Activated T-cell treated with anti-CD3 and anti-CD28 coated beads, Interleukin-2, amount 50 U/mL, for 72 hours (primary cell): ENCODE results near the gene ANOS1. TPM values are rescaled to one million over a fixed set of nuclear protein-coding genes. Genes with fewer than 3 reads are reported as not detected.

Source experiments
- ATAC-seq, 2 donors: fragments of 150-1000 bp; cut with Tn5 transposase; replicated peaks in 1 of 2; 2 replicates each; pipeline ENCODE4 v1.10.0; 2021; ENCODE audit warnings: moderate library complexity in 2 of 2, mild to moderate bottlenecking in 1 of 2
- DNase-seq, 2 donors: peaks; one replicate each; pipeline ENCODE4 v3.0.0; 2021 to 2022; ENCODE audit warnings: mixed read lengths in 1 of 2
- H3K27ac Mint-ChIP-seq: one replicate; pipeline ENCODE4 v1.8.0; 2022; ENCODE audit warnings: mild to moderate bottlenecking, moderate library complexity, mixed read lengths
- H3K27me3 Mint-ChIP-seq: one replicate; pipeline ENCODE4 v1.8.0; 2022; ENCODE audit warnings: low read depth, mixed read lengths
- H3K36me3 Mint-ChIP-seq, 2 donors: one replicate each; pipeline ENCODE4 v1.8.0; 2022; ENCODE audit warnings: mixed read lengths in 2 of 2, mild to moderate bottlenecking in 1 of 2; ENCODE audit not compliant: insufficient read depth in 2 of 2
- H3K4me1 Mint-ChIP-seq: one replicate; pipeline ENCODE4 v1.8.0; 2022; ENCODE audit warnings: low read depth, mixed read lengths
- H3K4me3 Mint-ChIP-seq, 2 donors: one replicate each; pipeline ENCODE4 v1.8.0; 2022; ENCODE audit warnings: mild to moderate bottlenecking in 2 of 2, mixed read lengths in 2 of 2, moderate library complexity in 2 of 2
- H3K9me3 Mint-ChIP-seq, 2 donors: one replicate each; pipeline ENCODE4 v1.8.0; 2022; ENCODE audit warnings: mixed read lengths in 2 of 2
- total RNA-seq, 2 donors: library from RNA; stranded (reverse); gene quantifications; one replicate each; pipeline ENCODE4 v1.2.3, GENCODE V29; 2022

ANOS1 gene
- total RNA-seq, 2 donors from 2014 or later: not detected

DNA sequence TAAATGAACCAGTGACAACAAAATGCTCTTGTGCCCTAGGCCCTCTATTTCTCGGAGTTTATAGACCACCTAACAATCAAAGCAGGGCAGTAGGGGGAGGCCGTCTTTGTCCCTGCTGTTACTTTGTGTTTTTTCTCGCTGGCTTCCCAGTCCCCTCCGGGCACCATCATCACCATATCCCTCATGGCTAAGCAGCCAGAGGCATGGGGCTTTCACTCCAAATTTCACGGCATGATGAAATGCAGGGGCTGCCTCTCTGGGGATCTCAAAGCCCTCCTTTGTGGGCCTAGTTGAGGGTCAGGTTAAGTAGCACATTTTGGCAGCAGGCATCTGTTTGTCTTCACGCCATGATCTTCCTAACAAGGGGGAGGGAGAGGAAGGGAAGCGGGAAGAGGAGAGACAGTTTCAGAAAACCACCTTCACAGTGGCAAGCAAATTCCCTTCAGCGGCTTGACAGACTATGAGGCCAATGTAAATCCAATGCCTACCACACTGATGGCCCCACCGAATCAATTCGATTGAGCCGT, 91.9 kb downstream of the ANOS1 start:
- Mint-ChIP-seq H3K4me3 (no peak overlapping the region), H3K4me1 (no peaks in the 10 kb centered on the region), H3K27me3 (no peaks in the 10 kb centered on the region), H3K27ac (no peak overlapping the region), H3K9me3 (peaks cover 0 to 4% of the 10 kb centered on the region in 2 donors), H3K36me3 (no peaks in the 10 kb centered on the region)
- DNase-seq (no peak), ATAC-seq (no peak)

- ATAC-seq (no peak), DNase-seq (no peak)
- Mint-ChIP-seq H3K4me1 (no peaks in the 10 kb centered on the region), H3K4me3 (no peak overlapping the region), H3K36me3 (no peaks in the 10 kb centered on the region), H3K27ac (no peak overlapping the region), H3K9me3 (peaks cover 0 to 4% of the 10 kb centered on the region in 2 donors), H3K27me3 (no peaks in the 10 kb centered on the region)
Observed at GRCh38 chrX:8636497-8636896, 95.4 kb downstream of the ANOS1 start.

- H3K27me3 Mint-ChIP-seq: no peaks in the 10 kb centered on the region
- no peak for DNase-seq
- no peak overlapping the region for H3K27ac Mint-ChIP-seq
- no peaks in the 10 kb centered on the region for H3K36me3 Mint-ChIP-seq
- no peak overlapping the region for H3K4me3 Mint-ChIP-seq
- no peaks in the 10 kb centered on the region for H3K4me1 Mint-ChIP-seq
- peaks cover 0 to 5% of the 10 kb centered on the region in 2 donors for H3K9me3 Mint-ChIP-seq
- ATAC-seq: no peak
Observed at GRCh38 chrX:8635812-8636211, 96.1 kb downstream of the ANOS1 start.

- H3K9me3 Mint-ChIP-seq: peaks cover 0 to 8% of the 10 kb centered on the region in 2 donors
- no peak for ATAC-seq
- H3K36me3 Mint-ChIP-seq: no peaks in the 10 kb centered on the region
- H3K4me3 Mint-ChIP-seq: no peak overlapping the region
- no peak overlapping the region for H3K27ac Mint-ChIP-seq
- no peaks in the 10 kb centered on the region for H3K27me3 Mint-ChIP-seq
- no peak for DNase-seq
- no peaks in the 10 kb centered on the region for H3K4me1 Mint-ChIP-seq
Observed at GRCh38 chrX:8632924-8633323, 99.0 kb downstream of the ANOS1 start.

DNA sequence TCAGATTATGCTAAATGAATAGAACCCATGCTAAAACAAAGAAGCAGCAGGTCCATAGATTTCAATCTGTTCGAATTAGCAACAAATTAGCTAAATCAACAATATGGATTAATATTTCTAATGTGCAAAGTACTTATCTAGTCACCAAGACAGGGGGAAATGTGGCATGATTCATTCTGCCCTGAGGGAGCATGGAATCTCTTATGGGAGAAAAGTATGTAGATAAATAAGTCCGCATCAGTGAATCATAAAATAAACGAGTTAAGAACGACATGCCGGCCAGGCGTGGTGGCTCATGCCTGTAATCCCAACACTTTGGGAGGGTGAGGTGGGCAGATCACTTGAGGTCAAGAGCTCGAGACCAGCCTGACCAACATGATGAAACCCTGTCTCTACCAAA, 102.1 kb downstream of the ANOS1 start:
- H3K36me3 Mint-ChIP-seq: no peaks in the 10 kb centered on the region
- no peak for DNase-seq
- H3K9me3 Mint-ChIP-seq: peaks cover 0 to 4% of the 10 kb centered on the region in 2 donors
- no peaks in the 10 kb centered on the region for H3K27me3 Mint-ChIP-seq
- H3K4me1 Mint-ChIP-seq: no peaks in the 10 kb centered on the region
- ATAC-seq: no peak
- H3K27ac Mint-ChIP-seq: no peak overlapping the region
- no peak overlapping the region for H3K4me3 Mint-ChIP-seq

DNA sequence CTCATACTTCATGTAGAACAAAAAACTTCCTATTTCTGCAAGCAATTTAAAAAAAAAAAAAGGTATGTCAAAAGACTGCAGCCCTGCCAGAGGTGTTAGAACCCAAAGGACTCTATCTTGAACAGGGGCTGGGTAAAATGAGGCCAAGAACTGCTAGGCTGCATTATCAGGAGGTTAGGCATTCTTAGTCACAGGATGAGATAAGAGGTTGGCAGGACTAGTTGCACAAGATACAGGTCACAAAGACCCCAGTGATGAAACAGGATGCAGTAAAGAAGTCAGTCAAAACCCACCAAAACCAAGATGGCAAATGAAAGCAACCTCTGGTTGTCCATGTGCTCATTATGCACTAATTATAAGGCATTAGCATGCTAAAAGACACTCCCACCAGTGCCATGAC, 104.1 kb downstream of the ANOS1 start:
- H3K36me3 Mint-ChIP-seq: no peaks in the 10 kb centered on the region
- ATAC-seq (no peak), DNase-seq (no peak)
- peaks cover 0 to 4% of the 10 kb centered on the region in 2 donors for H3K9me3 Mint-ChIP-seq
- H3K27ac Mint-ChIP-seq: no peak overlapping the region
- H3K4me1 Mint-ChIP-seq: no peaks in the 10 kb centered on the region
- no peaks in the 10 kb centered on the region for H3K27me3 Mint-ChIP-seq
- no peak overlapping the region for H3K4me3 Mint-ChIP-seq

- H3K36me3 Mint-ChIP-seq: no peaks in the 10 kb centered on the region
- no peak for DNase-seq
- peaks cover 0 to 11% of the 10 kb centered on the region in 2 donors for H3K9me3 Mint-ChIP-seq
- no peaks in the 10 kb centered on the region for H3K27me3 Mint-ChIP-seq
- no peaks in the 10 kb centered on the region for H3K4me1 Mint-ChIP-seq
- ATAC-seq: no peak
- H3K27ac Mint-ChIP-seq: no peak overlapping the region
- H3K4me3 Mint-ChIP-seq: no peak overlapping the region
Observed at GRCh38 chrX:8607326-8607725, 124.6 kb downstream of the ANOS1 start.

GRCh38 chrX:8604131-8604530, 127.8 kb downstream of the ANOS1 start:
- Mint-ChIP-seq H3K4me1 (no peaks in the 10 kb centered on the region), H3K27me3 (no peaks in the 10 kb centered on the region), H3K27ac (no peak overlapping the region)

DNA sequence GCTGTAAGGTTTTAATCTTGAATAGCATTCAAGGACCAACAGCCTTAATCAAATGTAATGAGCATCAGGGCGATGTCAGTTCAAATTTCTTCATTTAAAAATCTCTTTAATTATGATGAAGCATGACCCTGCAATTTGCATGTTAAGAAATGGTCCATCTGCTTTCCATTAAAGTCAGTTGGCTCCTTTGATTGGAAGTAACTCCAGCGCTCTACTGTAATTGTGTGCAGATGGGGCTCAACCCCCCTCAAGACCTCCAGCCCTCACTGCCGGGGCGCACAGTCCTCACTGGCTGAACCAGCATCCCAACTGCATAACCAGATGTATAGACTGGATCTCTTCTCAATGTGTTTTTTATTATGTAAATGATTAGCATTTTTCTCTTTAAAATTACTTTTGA, 140.4 kb downstream of the ANOS1 start:
- H3K27ac Mint-ChIP-seq: no peak overlapping the region
- peaks cover 0 to 2% of the 10 kb centered on the region in 2 donors for H3K9me3 Mint-ChIP-seq
- no peak for ATAC-seq
- no peaks in the 10 kb centered on the region for H3K36me3 Mint-ChIP-seq
- no peaks in the 10 kb centered on the region for H3K27me3 Mint-ChIP-seq
- no peak overlapping the region for H3K4me3 Mint-ChIP-seq
- DNase-seq: no peak
- no peaks in the 10 kb centered on the region for H3K4me1 Mint-ChIP-seq

More at GRCh38 chrX:8604131-8604530, 127.8 kb downstream of the ANOS1 start:
- ATAC-seq (no peak), DNase-seq (no peak)
- Mint-ChIP-seq H3K36me3 (no peaks in the 10 kb centered on the region), H3K4me3 (no peak overlapping the region), H3K9me3 (peaks cover 0 to 8% of the 10 kb centered on the region in 2 donors)

DNA sequence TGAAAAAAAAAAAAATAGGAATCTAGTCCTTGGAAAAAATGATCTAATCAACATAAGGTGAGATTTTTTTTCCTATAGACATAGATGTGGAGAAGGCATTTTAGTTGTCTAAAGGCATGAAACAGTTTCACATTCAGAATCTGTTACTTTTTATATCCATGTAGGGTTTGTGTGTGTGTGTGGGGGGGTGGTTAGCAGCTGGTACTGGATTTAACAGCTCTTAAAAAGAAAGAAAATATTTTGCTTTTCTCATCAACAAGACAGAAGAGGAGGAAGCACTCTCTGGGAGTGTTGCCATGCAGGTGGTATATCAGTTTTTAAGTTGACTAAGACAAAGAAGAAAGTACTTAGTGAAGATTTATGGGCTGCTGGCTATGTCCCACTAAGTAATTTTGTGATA, 145.0 kb downstream of the ANOS1 start:
- Mint-ChIP-seq H3K27me3 (no peaks in the 10 kb centered on the region), H3K4me1 (no peaks in the 10 kb centered on the region), H3K9me3 (peaks cover 0 to 6% of the 10 kb centered on the region in 2 donors), H3K27ac (no peak overlapping the region), H3K4me3 (no peak overlapping the region), H3K36me3 (no peaks in the 10 kb centered on the region)
- DNase-seq (no peak), ATAC-seq (no peak)

DNA sequence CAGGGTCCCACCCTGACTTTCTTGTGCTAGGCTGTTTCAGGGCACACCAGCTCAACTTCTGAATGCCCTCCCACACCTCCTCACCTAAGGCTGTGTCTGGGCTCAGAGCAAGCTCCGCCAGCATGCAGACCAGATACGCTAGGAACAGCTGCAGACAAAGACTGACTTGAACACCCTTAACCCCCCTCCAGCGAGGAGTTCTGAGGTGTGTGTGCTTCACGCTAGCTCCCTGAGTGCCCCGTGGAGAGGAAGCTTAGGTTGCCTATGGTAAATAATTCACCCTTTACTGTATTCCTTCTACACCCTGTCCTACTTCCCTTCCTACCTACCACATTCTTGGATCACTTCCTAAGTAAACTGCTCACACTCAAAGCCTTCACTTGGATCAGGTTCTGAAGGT, 152.3 kb downstream of the ANOS1 start:
- H3K36me3 Mint-ChIP-seq: no peaks in the 10 kb centered on the region
- no peaks in the 10 kb centered on the region for H3K27me3 Mint-ChIP-seq
- ATAC-seq (no peak), DNase-seq (no peak)
- H3K4me3 Mint-ChIP-seq: no peak overlapping the region
- no peak overlapping the region for H3K27ac Mint-ChIP-seq
- H3K9me3 Mint-ChIP-seq: peaks cover 0 to 6% of the 10 kb centered on the region in 2 donors
- no peaks in the 10 kb centered on the region for H3K4me1 Mint-ChIP-seq

GRCh38 chrX:8576821-8577220, 155.1 kb downstream of the ANOS1 start:
- no peak for ATAC-seq
- H3K4me1 Mint-ChIP-seq: no peaks in the 10 kb centered on the region
- H3K9me3 Mint-ChIP-seq: peaks cover 0 to 3% of the 10 kb centered on the region in 2 donors
- no peak for DNase-seq
- no peaks in the 10 kb centered on the region for H3K36me3 Mint-ChIP-seq
- no peaks in the 10 kb centered on the region for H3K27me3 Mint-ChIP-seq
- H3K27ac Mint-ChIP-seq: no peak overlapping the region
- no peak overlapping the region for H3K4me3 Mint-ChIP-seq

DNA sequence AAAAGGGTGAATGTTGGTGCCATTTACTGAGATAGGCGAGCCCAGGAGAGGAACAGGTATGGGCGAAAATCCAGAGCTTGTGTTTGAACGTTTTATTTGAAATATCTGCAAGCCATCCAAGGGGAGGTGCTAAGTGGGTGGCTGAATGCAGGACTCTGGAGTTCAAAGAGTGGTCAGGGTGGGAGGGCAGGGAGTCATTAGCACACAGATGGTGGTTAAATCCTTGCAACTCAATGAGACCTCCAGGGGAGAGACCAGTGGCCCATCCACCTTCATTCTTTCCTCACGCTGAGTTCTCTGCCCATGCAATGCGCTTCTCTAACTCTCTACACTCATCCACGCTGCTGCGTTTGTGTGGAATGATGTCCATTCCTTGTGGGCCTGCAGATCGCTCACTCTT, 166.2 kb downstream of the ANOS1 start:
- Mint-ChIP-seq H3K4me3 (no peak overlapping the region), H3K36me3 (no peaks in the 10 kb centered on the region), H3K4me1 (no peaks in the 10 kb centered on the region), H3K9me3 (peaks cover 0 to 4% of the 10 kb centered on the region in 2 donors), H3K27me3 (no peaks in the 10 kb centered on the region), H3K27ac (no peak overlapping the region)
- DNase-seq (no peak), ATAC-seq (no peak)

GRCh38 chrX:8548446-8548845, 183.5 kb downstream of the ANOS1 start:
- Mint-ChIP-seq H3K9me3 (no peaks in the 10 kb centered on the region), H3K36me3 (no peaks in the 10 kb centered on the region), H3K4me3 (no peak overlapping the region), H3K27ac (no peak overlapping the region), H3K4me1 (no peaks in the 10 kb centered on the region), H3K27me3 (no peaks in the 10 kb centered on the region)
- ATAC-seq: no peak
- no peak for DNase-seq
